HepG2 (cell line): Measurements from ENCODE around the gene PA2G4. TPM values are rescaled to one million over a fixed set of nuclear protein-coding genes. Genes with fewer than 3 reads are reported as not detected.

Experiments
- ARID2 ChIP-seq: sonication (generic); formaldehyde crosslinking; IDR thresholded peaks from 2 replicates; pipeline ENCODE4 v1.8.1; 2022; ENCODE audit warnings: mild to moderate bottlenecking, missing genetic modification reagents, borderline replicate concordance
- ARNTL ChIP-seq: sonication (generic); formaldehyde crosslinking; IDR thresholded peaks from 2 replicates; pipeline ENCODE4 v1.4.0; 2020; ENCODE audit warnings: mild to moderate bottlenecking, missing genetic modification reagents
- CHD2 ChIP-seq: IDR thresholded peaks from 2 replicates; pipeline ENCODE4 v1.6.1; 2011; ENCODE audit warnings: low read depth, low read length, improper control_type of control experiment
- E2F1 ChIP-seq: sonication (generic); formaldehyde crosslinking; IDR thresholded peaks from 2 replicates; pipeline ENCODE4 v1.5.0; 2020; ENCODE audit warnings: missing genetic modification reagents
- MBNL3 ChIP-seq: fragments of 250-450 bp; sonication (Bioruptor Pico); conservative IDR thresholded peaks from 2 replicates; pipeline ENCODE4 v1.8.0; 2022; ENCODE audit warnings: mild to moderate bottlenecking, inconsistent platforms
- MTA1 ChIP-seq: sonication (generic); formaldehyde crosslinking; IDR thresholded peaks from 2 replicates; pipeline ENCODE4 v1.4.0; 2020; ENCODE audit warnings: missing genetic modification reagents, mild to moderate bottlenecking, borderline replicate concordance
- MTF2 ChIP-seq: sonication (generic); formaldehyde crosslinking; IDR thresholded peaks from 2 replicates; pipeline ENCODE4 v1.5.0; 2020; ENCODE audit warnings: missing genetic modification reagents, borderline replicate concordance
- MZF1 ChIP-seq: sonication (generic); formaldehyde crosslinking; IDR thresholded peaks from 2 replicates; pipeline ENCODE4 v1.8.1; 2023; ENCODE audit warnings: mild to moderate bottlenecking, missing genetic modification reagents, borderline replicate concordance
- NFKB2 ChIP-seq: sonication (generic); formaldehyde crosslinking; IDR thresholded peaks from 2 replicates; pipeline ENCODE4 v1.4.0; 2020; ENCODE audit warnings: missing genetic modification reagents, borderline replicate concordance
- SRSF1 ChIP-seq: fragments of 200-400 bp; formaldehyde crosslinking; optimal IDR thresholded peaks from 2 replicates; pipeline ENCODE3; 2017; ENCODE audit warnings: mild to moderate bottlenecking, low read depth, low read length, moderate library complexity
- SRSF9 ChIP-seq: fragments of 200-400 bp; formaldehyde crosslinking; IDR thresholded peaks from 2 replicates; pipeline ENCODE4 v1.6.1; 2018; ENCODE audit warnings: borderline replicate concordance, mild to moderate bottlenecking, low read depth, low read length; ENCODE audit not compliant: insufficient read depth, poor library complexity, severe bottlenecking
- STAG1 ChIP-seq: sonication (generic); formaldehyde crosslinking; IDR thresholded peaks from 2 replicates; pipeline ENCODE4 v1.4.0; 2020; ENCODE audit warnings: missing genetic modification reagents
- ZBTB38 ChIP-seq: sonication (generic); formaldehyde crosslinking; IDR thresholded peaks from 2 replicates; pipeline ENCODE4 v1.5.1; 2020; ENCODE audit warnings: mild to moderate bottlenecking, missing genetic modification reagents
- ZKSCAN8 ChIP-seq: IDR thresholded peaks from 2 replicates; pipeline ENCODE4 v1.6.1; 2016; ENCODE audit warnings: borderline replicate concordance, missing genetic modification reagents, missing compliant biosample characterization
- ZNF503 ChIP-seq: sonication (generic); formaldehyde crosslinking; IDR thresholded peaks from 2 replicates; pipeline ENCODE4 v1.4.0; 2020; ENCODE audit warnings: missing genetic modification reagents
- ZNF75D ChIP-seq: sonication (generic); formaldehyde crosslinking; IDR thresholded peaks from 2 replicates; pipeline ENCODE4 v1.8.1; 2023; ENCODE audit warnings: missing genetic modification reagents, mild to moderate bottlenecking, borderline replicate concordance
- ZNF761 ChIP-seq: sonication (generic); formaldehyde crosslinking; conservative IDR thresholded peaks from 2 replicates; pipeline ENCODE4 v1.4.0; 2020; ENCODE audit warnings: mild to moderate bottlenecking, missing genetic modification reagents
- polyA plus RNA-seq, 8 experiments: library from polyadenylated mRNA; depleted of rRNA in 3 of 8; stranded (reverse) in 7 of 8; unstranded in 1 of 8; fragments of >200 nt; fragmentation: Illumina TruSeq in 4 of 8; extraction: Trizol in 4 of 8; gene quantifications; 2 replicates each; pipeline versions ENCODE4 v1.2.1 to v1.2.3, GENCODE V29; 2011 to 2016; ENCODE audit warnings: low read depth in 4 of 8, missing spikeins in 1 of 8, mixed read lengths in 1 of 8; ENCODE audit not compliant: insufficient read depth in 1 of 8
- total RNA-seq, 5 experiments: library from RNA; depleted of rRNA; stranded (reverse); fragments of >200 nt; fragmentation: Illumina TruSeq; extraction: Trizol; gene quantifications; 2 replicates each; pipeline ENCODE4 v1.2.3, GENCODE V29; 2016; ENCODE audit warnings: low read depth in 1 of 5
- TF ChIP-seq, protein P1 (sequence below): sonication (generic); formaldehyde crosslinking; IDR thresholded peaks from 2 replicates; pipeline ENCODE4 v1.4.0; 2020; ENCODE audit warnings: missing genetic modification reagents, borderline replicate concordance
- TF ChIP-seq, protein P2 (sequence below): sonication (generic); formaldehyde crosslinking; IDR thresholded peaks from 2 replicates; pipeline ENCODE4 v1.8.1; 2023; ENCODE audit warnings: missing genetic modification reagents, mild to moderate bottlenecking, borderline replicate concordance
- TF ChIP-seq, protein P3 (sequence below): sonication (generic); formaldehyde crosslinking; IDR thresholded peaks from 2 replicates; pipeline ENCODE4 v1.8.1; 2022; ENCODE audit warnings: mild to moderate bottlenecking, missing genetic modification reagents
- TF ChIP-seq, protein P4 (sequence below): sonication (generic); formaldehyde crosslinking; IDR thresholded peaks from 2 replicates; pipeline ENCODE4 v1.5.1; 2020; ENCODE audit warnings: missing genetic modification reagents, mild to moderate bottlenecking, borderline replicate concordance
- TF ChIP-seq, protein P5 (sequence below): sonication (generic); formaldehyde crosslinking; IDR thresholded peaks from 2 replicates; pipeline ENCODE4 v1.5.0; 2020; ENCODE audit warnings: missing genetic modification reagents

PA2G4 gene
- total and polyA plus RNA-seq, 2 of the 13 experiments (the other 11 are each of a cell fraction or from before 2014, with no cell fraction given): 147 to 240 TPM

DNA sequence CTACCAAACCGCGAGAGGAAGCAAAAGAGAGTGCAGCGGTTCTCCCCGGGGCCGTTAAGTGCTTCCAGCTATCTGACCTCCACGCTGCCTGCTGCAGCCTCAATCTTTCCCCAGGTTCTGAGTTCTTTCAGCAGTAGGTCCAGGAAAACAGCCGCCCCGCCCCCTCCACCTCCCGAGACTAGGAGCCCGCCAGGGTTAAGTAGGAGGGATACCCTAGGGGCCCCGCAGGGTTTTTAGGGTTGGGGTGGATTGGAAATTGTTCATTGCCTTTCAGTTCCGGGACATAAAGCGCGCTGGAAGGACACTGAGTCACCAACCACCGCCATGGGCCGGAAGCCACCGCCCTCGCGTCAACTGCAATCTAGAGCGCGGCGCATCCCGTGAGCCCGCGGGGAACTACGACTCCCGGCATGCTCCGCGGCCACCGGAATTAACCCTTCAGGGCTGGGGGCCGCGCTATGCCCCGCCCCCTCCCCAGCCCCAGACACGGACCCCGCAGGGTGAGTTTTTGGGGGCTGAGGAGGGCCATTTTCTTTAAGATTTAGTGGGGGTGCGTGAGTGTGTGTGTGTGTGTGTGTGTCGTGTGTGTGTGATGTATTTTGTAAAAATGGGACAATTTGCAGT, 47.9 kb downstream of the PA2G4 start, which contains the start of gene MYL6B (continued):
- TF ChIP-seq, protein P1, sequence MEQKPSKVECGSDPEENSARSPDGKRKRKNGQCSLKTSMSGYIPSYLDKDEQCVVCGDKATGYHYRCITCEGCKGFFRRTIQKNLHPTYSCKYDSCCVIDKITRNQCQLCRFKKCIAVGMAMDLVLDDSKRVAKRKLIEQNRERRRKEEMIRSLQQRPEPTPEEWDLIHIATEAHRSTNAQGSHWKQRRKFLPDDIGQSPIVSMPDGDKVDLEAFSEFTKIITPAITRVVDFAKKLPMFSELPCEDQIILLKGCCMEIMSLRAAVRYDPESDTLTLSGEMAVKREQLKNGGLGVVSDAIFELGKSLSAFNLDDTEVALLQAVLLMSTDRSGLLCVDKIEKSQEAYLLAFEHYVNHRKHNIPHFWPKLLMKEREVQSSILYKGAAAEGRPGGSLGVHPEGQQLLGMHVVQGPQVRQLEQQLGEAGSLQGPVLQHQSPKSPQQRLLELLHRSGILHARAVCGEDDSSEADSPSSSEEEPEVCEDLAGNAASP (CRISPR knock-in tag): peak; percentile 25; the same call in 1 of the 2 replicates
- TF ChIP-seq ARID2 (CRISPR knock-in tag): no peak
- no peak for TF ChIP-seq ZKSCAN8
- TF ChIP-seq STAG1 (CRISPR knock-in tag): no peak
- TF ChIP-seq ZNF761 (CRISPR knock-in tag): no peak
- no peak for TF ChIP-seq MTA1
- no peak for TF ChIP-seq NFKB2 (CRISPR knock-in tag)
- TF ChIP-seq MZF1: no peak
- no peak for TF ChIP-seq ARNTL (CRISPR knock-in tag)
- no peak for TF ChIP-seq SRSF9
- TF ChIP-seq, protein P2, sequence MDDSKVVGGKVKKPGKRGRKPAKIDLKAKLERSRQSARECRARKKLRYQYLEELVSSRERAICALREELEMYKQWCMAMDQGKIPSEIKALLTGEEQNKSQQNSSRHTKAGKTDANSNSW: no peak
- peak; percentile 79 for TF ChIP-seq CHD2
- TF ChIP-seq, protein P3, sequence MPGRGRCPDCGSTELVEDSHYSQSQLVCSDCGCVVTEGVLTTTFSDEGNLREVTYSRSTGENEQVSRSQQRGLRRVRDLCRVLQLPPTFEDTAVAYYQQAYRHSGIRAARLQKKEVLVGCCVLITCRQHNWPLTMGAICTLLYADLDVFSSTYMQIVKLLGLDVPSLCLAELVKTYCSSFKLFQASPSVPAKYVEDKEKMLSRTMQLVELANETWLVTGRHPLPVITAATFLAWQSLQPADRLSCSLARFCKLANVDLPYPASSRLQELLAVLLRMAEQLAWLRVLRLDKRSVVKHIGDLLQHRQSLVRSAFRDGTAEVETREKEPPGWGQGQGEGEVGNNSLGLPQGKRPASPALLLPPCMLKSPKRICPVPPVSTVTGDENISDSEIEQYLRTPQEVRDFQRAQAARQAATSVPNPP (CRISPR knock-in tag): no peak
- TF ChIP-seq ZNF503 (CRISPR knock-in tag): peak; percentile 53; the same call in 1 of the 2 replicates
- no peak for TF ChIP-seq ZNF75D
- TF ChIP-seq, protein P4, sequence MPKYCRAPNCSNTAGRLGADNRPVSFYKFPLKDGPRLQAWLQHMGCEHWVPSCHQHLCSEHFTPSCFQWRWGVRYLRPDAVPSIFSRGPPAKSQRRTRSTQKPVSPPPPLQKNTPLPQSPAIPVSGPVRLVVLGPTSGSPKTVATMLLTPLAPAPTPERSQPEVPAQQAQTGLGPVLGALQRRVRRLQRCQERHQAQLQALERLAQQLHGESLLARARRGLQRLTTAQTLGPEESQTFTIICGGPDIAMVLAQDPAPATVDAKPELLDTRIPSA (CRISPR knock-in tag): no peak
- TF ChIP-seq, protein P5, sequence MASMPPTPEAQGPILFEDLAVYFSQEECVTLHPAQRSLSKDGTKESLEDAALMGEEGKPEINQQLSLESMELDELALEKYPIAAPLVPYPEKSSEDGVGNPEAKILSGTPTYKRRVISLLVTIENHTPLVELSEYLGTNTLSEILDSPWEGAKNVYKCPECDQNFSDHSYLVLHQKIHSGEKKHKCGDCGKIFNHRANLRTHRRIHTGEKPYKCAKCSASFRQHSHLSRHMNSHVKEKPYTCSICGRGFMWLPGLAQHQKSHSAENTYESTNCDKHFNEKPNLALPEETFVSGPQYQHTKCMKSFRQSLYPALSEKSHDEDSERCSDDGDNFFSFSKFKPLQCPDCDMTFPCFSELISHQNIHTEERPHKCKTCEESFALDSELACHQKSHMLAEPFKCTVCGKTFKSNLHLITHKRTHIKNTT (CRISPR knock-in tag): no peak
- peak; percentile 71 for TF ChIP-seq E2F1 (CRISPR knock-in tag)
- peak; percentile 62 for TF ChIP-seq SRSF1
- TF ChIP-seq MBNL3 (CRISPR knock-in tag): no peak
- TF ChIP-seq ZBTB38 (CRISPR knock-in tag): no peak
- no peak for TF ChIP-seq MTF2 (CRISPR knock-in tag)
